Psoas muscle (tissue), 8 donors: Measurements from ENCODE around the gene CNNM1. TPM values are rescaled to one million over a fixed set of nuclear protein-coding genes. Genes with fewer than 3 reads are reported as not detected.
A peak's percentile ranks its signal among the peaks of the same experiment; 100 is the strongest.

Source experiments
- ATAC-seq, 4 donors: fragments of 200-7000 bp; cut with Tn5 transposase; one replicate each; pipeline ENCODE4 v1.9.1; 2020; ENCODE audit warnings: moderate library complexity in 3 of 4, mild to moderate bottlenecking in 2 of 4
- DNase-seq, 2 donors: peaks; one replicate each; pipeline ENCODE4 v3.0.0-alpha.2; 2020
- H3K27ac ChIP-seq: fragments of 200-600 bp; one replicate; pipeline ENCODE4 v1.8.0; 2022
- H3K27me3 ChIP-seq, 3 donors: fragments of 200-600 bp in 1 of 3; one replicate each; pipeline versions ENCODE4 v1.6.1 to v1.8.0; 2013 to 2022; ENCODE audit warnings: low read length in 2 of 3, mild to moderate bottlenecking in 2 of 3, moderate library complexity in 1 of 3; ENCODE audit not compliant: insufficient read depth in 3 of 3
- H3K36me3 ChIP-seq, 2 donors: fragments of 200-600 bp in 1 of 2; one replicate each; pipeline versions ENCODE4 v1.6.1 to v1.8.0; 2013 to 2022; ENCODE audit warnings: low read depth in 1 of 2, mild to moderate bottlenecking in 1 of 2, moderate library complexity in 1 of 2; ENCODE audit not compliant: insufficient read depth in 1 of 2
- H3K4me1 ChIP-seq: fragments of 200-600 bp; one replicate; pipeline ENCODE4 v1.8.0; 2022
- H3K4me3 ChIP-seq: fragments of 200-600 bp; one replicate; pipeline ENCODE4 v1.8.0; 2022; ENCODE audit warnings: mild to moderate bottlenecking
- H3K9me3 ChIP-seq: fragments of 200-600 bp; one replicate; pipeline ENCODE4 v1.8.0; 2022
- CTCF ChIP-seq: fragments of 200-600 bp; IDR thresholded peaks from one replicate; pipeline ENCODE4 v1.8.0; 2022; ENCODE audit warnings: antibody characterized with exemption
- WGBS, 3 donors: extraction: QIAGEN DNeasy Blood & Tissue Kit; methylation state at CpG; one replicate each; pipeline versions ENCODE4 v1.1.6 to v1.1.7; 2013; 5-methylcytosine and 5-hydroxymethylcytosine counted together
- intact Hi-C, 2 donors: fragments of 100-400 bp; cut with DNase I; formaldehyde crosslinking; loops; one replicate each; pipeline versions ENCODE4 v1.11.0 to v1.14.2; 2022
- polyA plus RNA-seq, 3 donors: library from polyadenylated mRNA; stranded (reverse); fragments of 200-250 nt; gene quantifications; one replicate each; pipeline ENCODE4 v1.2.3, GENCODE V29; 2013
- total RNA-seq, 4 donors: library from RNA; stranded (reverse); fragmentation: NEBNext Ultra II Directional in 2 of 4; extraction: Animal tissue kit (Norgen Biotek cat#: 25700) in 2 of 4; gene quantifications; one replicate each; pipeline versions ENCODE4 v1.2.1 to v1.2.4, GENCODE V29; 2021 to 2023
- donor health status: healthy with polysubstance abuse.
- donor health status: DM: no; HTN: no; CAD: no; lungs with moderate emphysema.
- donor health status: Bipolar disorder and iron deficiency.
- donor health status: healthy.
- donor health status: DM: yes; HTN: yes; CAD: no.
- donor health status: DM: no; HTN: no; CAD: no.
- donor health status: DM: no; HTN: no; CAD: no.
- donor health status: DM: yes; HTN: yes; CAD: no.

The CNNM1 gene
- total and polyA plus RNA-seq, 7 donors = 0.01 TPM; not detected in 6

DNA sequence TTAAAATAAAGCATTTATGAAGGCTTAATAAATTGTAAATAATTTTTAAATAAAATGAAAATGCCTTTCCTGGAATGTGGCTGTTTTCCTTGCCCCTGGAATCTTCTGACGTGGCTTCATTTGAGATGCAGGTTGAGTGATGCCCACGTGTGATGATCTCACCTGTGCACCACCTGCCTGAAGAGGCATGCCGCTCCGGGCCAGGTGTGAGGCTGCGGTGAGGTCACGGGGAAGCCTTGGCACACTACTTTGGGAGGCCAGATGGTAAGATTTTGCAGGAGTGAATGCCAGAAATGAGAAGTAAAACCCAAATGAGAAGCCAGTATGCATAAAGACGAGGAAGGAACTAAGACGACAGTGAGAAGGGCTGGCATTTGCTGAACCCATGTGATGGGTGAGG is 65.1 kb downstream of the CNNM1 start:
- Histone ChIP-seq H3K4me1 (peaks cover 15% of the 10 kb centered on the region), H3K9me3 (no peaks in the 10 kb centered on the region), H3K4me3 (no peak overlapping the region), H3K27ac (peak overlapping the region; percentile 84), H3K36me3 (peaks cover 5 to 24% of the 10 kb centered on the region in 2 donors), H3K27me3 (no peaks in the 10 kb centered on the region)
- TF ChIP-seq CTCF = no peak
- WGBS, 3 donors = 57 to 74% (median 60%) methylated on average over 8 of the region's 8 CpGs
- DNase-seq (no peak), ATAC-seq (no peak)
- intact Hi-C loops = loop anchor here (5.0 to 10.0 kb wide), 3 partner anchors 38 to 218 kb away; partner anchors contain the start of gene GOT1 (in 1 of the 2)

- intact Hi-C loops = loop anchor here (5.0 to 10.0 kb wide), 3 partner anchors 37 to 217 kb away; partner anchors contain the start of gene GOT1 (in 1 of the 2)
- ATAC-seq (no peak), DNase-seq (no peak)
- WGBS, 3 donors = 57 to 71% (median 61%) methylated on average over 7 of the region's 7 CpGs
- no peak for TF ChIP-seq CTCF
- Histone ChIP-seq H3K27ac (peak overlapping the region; percentile 84), H3K4me3 (no peak overlapping the region), H3K36me3 (peaks cover 10 to 30% of the 10 kb centered on the region in 2 donors), H3K9me3 (no peaks in the 10 kb centered on the region), H3K4me1 (peaks cover 15% of the 10 kb centered on the region), H3K27me3 (no peaks in the 10 kb centered on the region)
Observed at GRCh38 chr10:99394761-99395386, 65.7 kb downstream of the CNNM1 start.

- no peaks in the 10 kb centered on the region for H3K27me3 ChIP-seq
- WGBS, 3 donors = 65 to 81% (median 70%) methylated on average over 2 of the region's 2 CpGs
- H3K4me1 ChIP-seq = peaks cover 15% of the 10 kb centered on the region
- ATAC-seq (peak in 2 of 4 donors; percentile 39 to 70), DNase-seq (no peak)
- peaks cover 10 to 40% of the 10 kb centered on the region in 2 donors for H3K36me3 ChIP-seq
- intact Hi-C loops = loop anchor here in 1 of 2 donors (10.0 kb wide), 1 partner anchor 149 kb away; no protein-coding TSS in a partner anchor
- H3K27ac ChIP-seq = peak overlapping the region; percentile 84
- no peak overlapping the region for H3K4me3 ChIP-seq
- no peak for TF ChIP-seq CTCF
- no peaks in the 10 kb centered on the region for H3K9me3 ChIP-seq
Observed at GRCh38 chr10:99395750-99396445, 66.7 kb downstream of the CNNM1 start.

GRCh38 chr10:99396471-99396870 is 67.3 kb downstream of the CNNM1 start:
- Histone ChIP-seq H3K9me3 (no peaks in the 10 kb centered on the region), H3K27me3 (no peaks in the 10 kb centered on the region), H3K4me3 (no peak overlapping the region), H3K36me3 (peaks cover 10 to 46% of the 10 kb centered on the region in 2 donors), H3K27ac (peak overlapping the region; percentile 84), H3K4me1 (peaks cover 15% of the 10 kb centered on the region)
- ATAC-seq (peak in 3 of 4 donors; percentile 63 to 76 (median 69)), DNase-seq (no peak)
- no peak for TF ChIP-seq CTCF
- intact Hi-C loops = loop anchor here in 1 of 2 donors (10.0 kb wide), 1 partner anchor 148 kb away; no protein-coding TSS in a partner anchor
- 48 to 68% (median 53%) methylated on average over 3 of the region's 3 CpGs for WGBS, 3 donors
